Measurements from ENCODE around the gene SHMT2. TPM values are rescaled to one million over a fixed set of nuclear protein-coding genes. Genes with fewer than 3 reads are reported as not detected.

The SHMT2 gene
- total RNA-seq, 1 donor from 2014 or later, result 490 TPM

DNA sequence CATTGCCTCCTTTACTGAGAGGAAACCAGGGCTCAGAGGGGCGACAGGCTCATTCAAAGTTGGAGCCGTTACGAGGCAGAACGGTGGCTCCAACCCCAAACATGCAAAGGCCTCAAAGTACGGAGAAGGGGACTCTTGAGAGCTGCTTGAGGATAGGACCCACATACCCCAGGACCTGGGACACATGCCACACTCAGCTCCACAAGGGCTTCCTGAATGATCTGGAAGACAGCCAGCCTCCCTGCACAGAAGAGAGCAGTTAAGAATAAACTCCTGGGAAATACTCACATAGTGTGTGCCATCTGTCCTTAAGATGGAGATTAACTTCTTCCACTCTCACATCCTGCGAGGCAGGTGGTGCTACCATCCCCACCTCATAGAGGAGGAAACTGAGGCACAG lies 39.5 kb upstream of the SHMT2 start:
- TF ChIP-seq, protein P1, sequence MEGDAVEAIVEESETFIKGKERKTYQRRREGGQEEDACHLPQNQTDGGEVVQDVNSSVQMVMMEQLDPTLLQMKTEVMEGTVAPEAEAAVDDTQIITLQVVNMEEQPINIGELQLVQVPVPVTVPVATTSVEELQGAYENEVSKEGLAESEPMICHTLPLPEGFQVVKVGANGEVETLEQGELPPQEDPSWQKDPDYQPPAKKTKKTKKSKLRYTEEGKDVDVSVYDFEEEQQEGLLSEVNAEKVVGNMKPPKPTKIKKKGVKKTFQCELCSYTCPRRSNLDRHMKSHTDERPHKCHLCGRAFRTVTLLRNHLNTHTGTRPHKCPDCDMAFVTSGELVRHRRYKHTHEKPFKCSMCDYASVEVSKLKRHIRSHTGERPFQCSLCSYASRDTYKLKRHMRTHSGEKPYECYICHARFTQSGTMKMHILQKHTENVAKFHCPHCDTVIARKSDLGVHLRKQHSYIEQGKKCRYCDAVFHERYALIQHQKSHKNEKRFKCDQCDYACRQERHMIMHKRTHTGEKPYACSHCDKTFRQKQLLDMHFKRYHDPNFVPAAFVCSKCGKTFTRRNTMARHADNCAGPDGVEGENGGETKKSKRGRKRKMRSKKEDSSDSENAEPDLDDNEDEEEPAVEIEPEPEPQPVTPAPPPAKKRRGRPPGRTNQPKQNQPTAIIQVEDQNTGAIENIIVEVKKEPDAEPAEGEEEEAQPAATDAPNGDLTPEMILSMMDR (IDR thresholded peaks at IDR 0.05; ENCODE audit: insufficient read depth, low read length, poor library complexity, severe bottlenecking), result no peak
- H3K36me3 ChIP-seq (ENCODE audit: control insufficient read depth, insufficient read depth, low read length), result no peaks in the 10 kb centered on the region

DNA sequence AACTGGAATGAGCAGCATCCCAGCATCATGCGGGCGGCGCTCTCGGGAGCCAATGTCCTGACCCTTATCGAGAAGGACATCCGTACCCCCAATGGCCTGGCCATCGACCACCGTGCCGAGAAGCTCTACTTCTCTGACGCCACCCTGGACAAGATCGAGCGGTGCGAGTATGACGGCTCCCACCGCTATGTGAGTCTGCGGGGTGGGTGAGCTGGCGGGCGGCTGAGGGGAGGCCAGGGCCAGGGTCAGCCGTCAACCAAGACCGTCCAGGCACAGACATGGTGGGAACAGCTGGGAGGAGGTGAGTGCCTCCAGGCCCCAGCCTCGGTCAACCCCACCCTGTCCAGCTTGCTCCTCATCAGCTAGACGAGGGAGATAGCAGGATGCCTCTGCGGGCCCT lies 38.7 kb upstream of the SHMT2 start:
- no peak overlapping the region for H3K4me3 ChIP-seq (ENCODE audit: low read depth, low read length)
- no peaks in the 10 kb centered on the region for H3K36me3 ChIP-seq (ENCODE audit: control insufficient read depth, insufficient read depth, low read length)
- no peak for DNase-seq (ENCODE audit: low read depth)
- TF ChIP-seq, protein P1 (IDR thresholded peaks at IDR 0.05; ENCODE audit: insufficient read depth, low read length, poor library complexity, severe bottlenecking), result no peak
- H3K27me3 ChIP-seq (ENCODE audit: control insufficient read depth, insufficient read depth, low read length), result no peaks in the 10 kb centered on the region

More for the DNA sequence above, 39.5 kb upstream of the SHMT2 start:
- Histone ChIP-seq H3K27me3 (ENCODE audit: control insufficient read depth, insufficient read depth, low read length) (no peaks in the 10 kb centered on the region), H3K4me3 (ENCODE audit: low read depth, low read length) (no peak overlapping the region)
- no peak for DNase-seq (ENCODE audit: low read depth)

DNA sequence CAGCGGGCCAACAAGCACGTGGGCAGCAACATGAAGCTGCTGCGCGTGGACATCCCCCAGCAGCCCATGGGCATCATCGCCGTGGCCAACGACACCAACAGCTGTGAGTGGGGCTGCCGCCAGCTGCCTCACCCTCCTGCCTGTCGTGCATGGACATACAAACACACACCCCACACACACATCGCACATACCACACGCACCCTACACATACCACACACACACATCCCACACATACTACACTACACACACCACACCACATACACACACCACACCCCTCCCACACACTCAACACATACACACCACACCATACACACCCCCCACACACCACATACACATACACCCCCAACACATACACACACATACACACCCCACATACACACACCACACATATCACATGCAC lies 38.1 kb upstream of the SHMT2 start:
- no peaks in the 10 kb centered on the region for H3K27me3 ChIP-seq (ENCODE audit: control insufficient read depth, insufficient read depth, low read length)
- no peak for DNase-seq (ENCODE audit: low read depth)
- no peaks in the 10 kb centered on the region for H3K36me3 ChIP-seq (ENCODE audit: control insufficient read depth, insufficient read depth, low read length)
- TF ChIP-seq, protein P1 (IDR thresholded peaks at IDR 0.05; ENCODE audit: insufficient read depth, low read length, poor library complexity, severe bottlenecking), result no peak
- H3K4me3 ChIP-seq (ENCODE audit: low read depth, low read length), result no peak overlapping the region

DNA sequence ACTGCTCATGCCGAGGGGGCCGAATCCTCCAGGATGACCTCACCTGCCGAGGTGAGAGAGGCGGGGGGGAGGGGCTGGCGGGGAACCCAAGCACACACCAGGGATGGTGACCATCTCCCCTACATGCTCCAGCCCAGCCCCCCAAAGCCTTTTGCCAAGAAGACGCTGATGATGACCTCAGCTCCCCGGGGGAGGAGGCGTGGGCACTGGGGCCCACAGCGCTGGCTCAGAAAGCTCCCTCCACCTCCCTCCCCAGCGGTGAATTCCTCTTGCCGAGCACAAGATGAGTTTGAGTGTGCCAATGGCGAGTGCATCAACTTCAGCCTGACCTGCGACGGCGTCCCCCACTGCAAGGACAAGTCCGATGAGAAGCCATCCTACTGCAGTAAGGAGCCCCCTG lies 36.6 kb upstream of the SHMT2 start:
- TF ChIP-seq, protein P1 (IDR thresholded peaks at IDR 0.05; ENCODE audit: insufficient read depth, low read length, poor library complexity, severe bottlenecking), result no peak
- no peak for DNase-seq (ENCODE audit: low read depth)
- H3K4me3 ChIP-seq (ENCODE audit: low read depth, low read length), result no peak overlapping the region
- H3K27me3 ChIP-seq (ENCODE audit: control insufficient read depth, insufficient read depth, low read length), result no peaks in the 10 kb centered on the region
- H3K36me3 ChIP-seq (ENCODE audit: control insufficient read depth, insufficient read depth, low read length), result no peaks in the 10 kb centered on the region

DNA sequence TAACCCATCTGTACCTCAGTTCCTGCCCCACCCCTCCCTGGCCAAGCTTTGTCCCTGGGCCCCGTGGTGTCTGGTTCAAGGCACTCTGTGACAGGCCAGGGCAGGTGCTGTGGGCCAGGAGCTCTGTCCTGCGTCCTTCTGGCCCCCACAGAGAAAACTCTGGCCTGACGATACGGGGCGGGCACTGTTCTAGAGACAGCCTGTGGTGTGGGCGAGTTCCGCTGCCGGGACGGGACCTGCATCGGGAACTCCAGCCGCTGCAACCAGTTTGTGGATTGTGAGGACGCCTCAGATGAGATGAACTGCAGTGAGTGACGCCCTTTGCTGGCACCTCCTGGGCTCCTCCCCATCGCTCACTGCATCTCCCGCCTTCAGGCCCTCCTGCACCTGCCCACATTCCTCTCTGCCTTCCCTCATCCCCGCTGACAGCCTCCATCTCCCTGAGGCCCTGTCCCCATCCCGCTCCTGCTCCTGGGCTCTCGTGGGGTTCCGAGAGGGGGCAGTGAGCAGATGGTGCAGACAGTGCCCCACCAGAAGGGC lies 35.7 kb upstream of the SHMT2 start:
- TF ChIP-seq, protein P1 (IDR thresholded peaks at IDR 0.05; ENCODE audit: insufficient read depth, low read length, poor library complexity, severe bottlenecking), result no peak
- DNase-seq (ENCODE audit: low read depth), result no peak
- Histone ChIP-seq H3K4me3 (ENCODE audit: low read depth, low read length) (no peak overlapping the region), H3K27me3 (ENCODE audit: control insufficient read depth, insufficient read depth, low read length) (no peaks in the 10 kb centered on the region), H3K36me3 (ENCODE audit: control insufficient read depth, insufficient read depth, low read length) (no peaks in the 10 kb centered on the region)

DNA sequence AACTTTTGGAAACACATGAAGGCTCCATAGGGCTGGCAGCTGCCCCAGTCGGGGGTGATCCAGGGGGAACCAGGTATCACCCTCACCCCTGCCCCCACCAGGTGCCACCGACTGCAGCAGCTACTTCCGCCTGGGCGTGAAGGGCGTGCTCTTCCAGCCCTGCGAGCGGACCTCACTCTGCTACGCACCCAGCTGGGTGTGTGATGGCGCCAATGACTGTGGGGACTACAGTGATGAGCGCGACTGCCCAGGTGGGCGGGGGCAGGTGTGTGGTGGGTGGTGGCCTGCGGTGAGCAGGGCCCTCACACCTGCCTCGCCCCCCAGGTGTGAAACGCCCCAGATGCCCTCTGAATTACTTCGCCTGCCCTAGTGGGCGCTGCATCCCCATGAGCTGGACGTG lies 35.3 kb upstream of the SHMT2 start:
- no peaks in the 10 kb centered on the region for H3K36me3 ChIP-seq (ENCODE audit: control insufficient read depth, insufficient read depth, low read length)

More for the DNA sequence above, 35.3 kb upstream of the SHMT2 start:
- TF ChIP-seq, protein P1 (IDR thresholded peaks at IDR 0.05; ENCODE audit: insufficient read depth, low read length, poor library complexity, severe bottlenecking), result no peak
- H3K27me3 ChIP-seq (ENCODE audit: control insufficient read depth, insufficient read depth, low read length), result no peaks in the 10 kb centered on the region
- no peak for DNase-seq (ENCODE audit: low read depth)
- H3K4me3 ChIP-seq (ENCODE audit: low read depth, low read length), result no peak overlapping the region
